Measurements from ENCODE around the gene SLC15A3.

The SLC15A3 gene

GRCh38 chr11:60944490-60945294 lies 7.3 kb downstream of the SLC15A3 start:
- ATAC-seq: peak; percentile 28 to 43

GRCh38 chr11:60942970-60943565 lies 8.9 kb downstream of the SLC15A3 start:
- no peak for ATAC-seq

GRCh38 chr11:60942219-60942618 lies 9.8 kb downstream of the SLC15A3 start:
- ATAC-seq: no peak

- ATAC-seq: no peak
Measured at GRCh38 chr11:60941371-60942119, 10.4 kb downstream of the SLC15A3 start.

GRCh38 chr11:60939855-60940254 lies 12.1 kb downstream of the SLC15A3 start:
- peak in 1 of 2 donors; percentile 7 for ATAC-seq

- ATAC-seq: no peak
Measured at GRCh38 chr11:60939301-60939700, 12.7 kb downstream of the SLC15A3 start.

GRCh38 chr11:60938500-60938899 lies 13.5 kb downstream of the SLC15A3 start:
- no peak for ATAC-seq

- no peak for ATAC-seq
Measured at GRCh38 chr11:60937811-60938210, 14.2 kb downstream of the SLC15A3 start.

- ATAC-seq: no peak
Measured at GRCh38 chr11:60937144-60937527, 14.8 kb downstream of the SLC15A3 start.

GRCh38 chr11:60936467-60937143 lies 15.4 kb downstream of the SLC15A3 start:
- no peak for ATAC-seq

GRCh38 chr11:60935676-60936442 lies 16.1 kb downstream of the SLC15A3 start:
- ATAC-seq: no peak

GRCh38 chr11:60934790-60935605 lies 17.0 kb downstream of the SLC15A3 start:
- ATAC-seq: no peak

GRCh38 chr11:60934124-60934789 lies 17.7 kb downstream of the SLC15A3 start:
- ATAC-seq: no peak

- no peak for ATAC-seq
Measured at GRCh38 chr11:60933416-60934123, 18.4 kb downstream of the SLC15A3 start.

- no peak for ATAC-seq
Measured at GRCh38 chr11:60932605-60933356, 19.2 kb downstream of the SLC15A3 start.

- no peak for ATAC-seq
Measured at GRCh38 chr11:60931917-60932316, 20.1 kb downstream of the SLC15A3 start.

- ATAC-seq: no peak
Measured at GRCh38 chr11:60930394-60930793, 21.6 kb downstream of the SLC15A3 start.

- ATAC-seq: no peak
Measured at GRCh38 chr11:60929764-60930163, 22.2 kb downstream of the SLC15A3 start.

GRCh38 chr11:60928563-60929001 lies 23.4 kb downstream of the SLC15A3 start:
- ATAC-seq: no peak

All from activated CD4-positive, CD25-positive, alpha-beta regulatory T cell treated with anti-CD3 and anti-CD28 coated beads, Interleukin-2, amount 50 U/mL, for 24 hours (primary cell).